H1 (cell line): ENCODE data around the gene TSHZ2. TPM values are rescaled to one million over a fixed set of nuclear protein-coding genes. Genes with fewer than 3 reads are reported as not detected.

ENCODE experiments used
- CTCF ChIA-PET: fragments of 300-600 bp; sonication (Branson Sonifier 250); formaldehyde crosslinking; loops from one replicate; lab custom pipeline; 2021; ENCODE audit not compliant: partially characterized antibody; lab: Charles Lee
- POLR2A ChIA-PET: fragments of 300-600 bp; sonication (Branson Sonifier 250); formaldehyde crosslinking; loops from one replicate; lab custom pipeline; 2021; ENCODE audit warnings: inconsistent platforms; ENCODE audit not compliant: partially characterized antibody; lab: Charles Lee
- DNase-seq, 2 experiments: peaks; one replicate each; pipeline versions ENCODE4 v3.0.0 to v3.0.0-alpha.2; 2010 to 2022; ENCODE audit warnings: low spot score in 2 of 2, low read depth in 1 of 2, mixed read lengths in 1 of 2
- FAIRE-seq: peaks from 2 replicates; lab custom pipeline; 2011; peaks lifted over from hg19 to GRCh38; lab: Jason Lieb, UNC
- H2AFZ ChIP-seq: 2 replicates; pipeline ENCODE4 v1.8.1; 2012; ENCODE audit warnings: low read length, inconsistent platforms
- H2AK5ac ChIP-seq: 2 replicates; pipeline ENCODE4 v1.6.1; 2013; ENCODE audit warnings: low read depth, low read length
- H2BK120ac ChIP-seq: replicated peaks from 2 replicates; pipeline ENCODE3; 2013; ENCODE audit warnings: low read depth, low read length, inconsistent platforms
- H2BK12ac ChIP-seq: 2 replicates; pipeline ENCODE4 v1.6.1; 2013; ENCODE audit warnings: low read depth, low read length
- H2BK15ac ChIP-seq: 2 replicates; pipeline ENCODE4 v1.6.1; 2013; ENCODE audit warnings: low read length
- H2BK20ac ChIP-seq: 2 replicates; pipeline ENCODE4 v1.6.1; 2013; ENCODE audit warnings: low read length
- H2BK5ac ChIP-seq: 2 replicates; pipeline ENCODE4 v1.6.1; 2013; ENCODE audit warnings: low read depth, low read length
- H3K14ac ChIP-seq: 2 replicates; pipeline ENCODE4 v1.6.1; 2013; ENCODE audit warnings: inconsistent platforms; ENCODE audit not compliant: insufficient read length
- H3K18ac ChIP-seq: 2 replicates; pipeline ENCODE4 v1.6.1; 2013; ENCODE audit warnings: low read length; ENCODE audit errors: extremely low read depth
- H3K23ac ChIP-seq: 2 replicates; pipeline ENCODE4 v1.6.1; 2013; ENCODE audit warnings: inconsistent platforms; ENCODE audit not compliant: insufficient read length
- H3K23me2 ChIP-seq: 2 replicates; pipeline ENCODE4 v1.6.1; 2013; ENCODE audit warnings: low read depth, low read length
- H3K27ac ChIP-seq: 2 replicates; pipeline ENCODE4 v1.6.1; 2011; ENCODE audit warnings: low read depth, low read length, inconsistent platforms
- H3K27me3 ChIP-seq, 4 experiments: replicated peaks in 1 of 4; 1 replicate in 1 of 4; 2 replicates in 3 of 4; pipeline versions ENCODE4 v1.6.1 to v1.8.1; 2011 to 2013; ENCODE audit warnings: low read length in 3 of 4, mild to moderate bottlenecking in 3 of 4, inconsistent platforms in 2 of 4, mixed read lengths in 2 of 4, moderate library complexity in 1 of 4; ENCODE audit not compliant: control insufficient read depth in 3 of 4, insufficient read depth in 3 of 4; ENCODE audit errors: extremely low read depth in 1 of 4
- H3K36me3 ChIP-seq, 4 experiments: 2 replicates each; pipeline versions ENCODE4 v1.6.1 to v1.8.1; 2011 to 2013; ENCODE audit warnings: mild to moderate bottlenecking in 4 of 4, low read length in 3 of 4, moderate library complexity in 2 of 4, control low read depth in 1 of 4, inconsistent platforms in 1 of 4; ENCODE audit not compliant: insufficient read depth in 4 of 4, control insufficient read depth in 2 of 4
- H3K4ac ChIP-seq: replicated peaks from 2 replicates; pipeline ENCODE3; 2013; ENCODE audit warnings: low read length, low read depth, mixed read lengths, inconsistent platforms; ENCODE audit not compliant: insufficient read length
- H3K4me1 ChIP-seq, 4 experiments: replicated peaks in 1 of 4; 1 replicate in 1 of 4; 2 replicates in 3 of 4; pipeline versions ENCODE4 v1.6.1 to v1.8.1; 2011 to 2013; ENCODE audit warnings: low read length in 3 of 4, inconsistent platforms in 2 of 4, mixed read lengths in 1 of 4; ENCODE audit not compliant: insufficient read depth in 4 of 4, control insufficient read depth in 3 of 4
- H3K4me2 ChIP-seq, 2 experiments: 2 replicates each; pipeline versions ENCODE4 v1.6.1 to v1.8.1; 2011 to 2013; ENCODE audit warnings: low read depth in 2 of 2, low read length in 2 of 2, control low read depth in 1 of 2, inconsistent platforms in 1 of 2, mild to moderate bottlenecking in 1 of 2; ENCODE audit not compliant: insufficient read depth in 1 of 2
- H3K4me3 ChIP-seq, 4 experiments: fragments of 200-600, 300-600 bp in 1 of 4; sonication (generic), shearing (Covaris generic), sonication (Bioruptor Twin) in 1 of 4; 2 replicates each; pipeline versions ENCODE4 v1.5.1 to v1.8.1; 2011 to 2016; ENCODE audit warnings: low read length in 4 of 4, low read depth in 3 of 4, control low read depth in 2 of 4, inconsistent platforms in 2 of 4, mild to moderate bottlenecking in 2 of 4, mixed read lengths in 1 of 4, moderate library complexity in 1 of 4; ENCODE audit not compliant: insufficient read depth in 2 of 4; ENCODE audit errors: extremely low read depth in 1 of 4
- H3K56ac ChIP-seq: replicated peaks from 2 replicates; pipeline ENCODE3; 2013; ENCODE audit warnings: low read depth, mild to moderate bottlenecking, mixed read lengths, low read length, inconsistent platforms; ENCODE audit not compliant: insufficient read length
- H3K79me1 ChIP-seq: 2 replicates; pipeline ENCODE4 v1.6.1; 2013; ENCODE audit warnings: low read depth, low read length, control low read depth
- H3K79me2 ChIP-seq, 2 experiments: 2 replicates each; pipeline versions ENCODE4 v1.6.1 to v1.8.1; 2012 to 2013; ENCODE audit warnings: low read length in 2 of 2, mild to moderate bottlenecking in 2 of 2, inconsistent platforms in 1 of 2; ENCODE audit not compliant: insufficient read depth in 2 of 2, control insufficient read depth in 1 of 2
- H3K9ac ChIP-seq, 4 experiments: replicated peaks in 1 of 4; 1 replicate in 1 of 4; 2 replicates in 3 of 4; pipeline versions ENCODE4 v1.6.1 to v1.8.1; 2011 to 2013; ENCODE audit warnings: low read depth in 3 of 4, low read length in 3 of 4, control low read depth in 2 of 4, mild to moderate bottlenecking in 2 of 4, moderate library complexity in 2 of 4, inconsistent platforms in 1 of 4; ENCODE audit errors: extremely low read depth in 1 of 4
- H3K9me3 ChIP-seq, 2 experiments: 2 replicates each; pipeline versions ENCODE4 v1.6.1 to v1.8.1; 2012 to 2013; ENCODE audit warnings: mild to moderate bottlenecking in 2 of 2, moderate library complexity in 2 of 2, control low read depth in 1 of 2, inconsistent platforms in 1 of 2, low read depth in 1 of 2, low read length in 1 of 2, mixed read lengths in 1 of 2; ENCODE audit not compliant: insufficient read depth in 2 of 2
- H4K20me1 ChIP-seq, 2 experiments: replicated peaks in 1 of 2; 2 replicates each; pipeline versions ENCODE3 to v1.8.1; 2011 to 2013; ENCODE audit warnings: inconsistent platforms in 2 of 2, low read length in 2 of 2, mild to moderate bottlenecking in 1 of 2; ENCODE audit not compliant: insufficient read depth in 2 of 2, control insufficient read depth in 1 of 2
- H4K5ac ChIP-seq: 2 replicates; pipeline ENCODE4 v1.6.1; 2013; ENCODE audit warnings: low read length, low read depth, mixed read lengths, inconsistent platforms; ENCODE audit not compliant: insufficient read length
- H4K8ac ChIP-seq: 2 replicates; pipeline ENCODE4 v1.8.0; 2013; ENCODE audit warnings: mild to moderate bottlenecking, moderate library complexity, low read length, inconsistent platforms; ENCODE audit not compliant: insufficient read depth; ENCODE audit errors: extremely low read depth
- H4K91ac ChIP-seq: replicated peaks from 2 replicates; pipeline ENCODE3; 2013; ENCODE audit warnings: low read length, mixed read lengths, inconsistent platforms; ENCODE audit not compliant: insufficient read length
- E2F6 ChIP-seq: IDR thresholded peaks from 2 replicates; pipeline ENCODE4 v1.6.1; 2012; ENCODE audit warnings: inconsistent platforms
- PHF8 ChIP-seq: fragments of 200-600 bp; sonication (generic); conservative IDR thresholded peaks from 2 replicates; pipeline ENCODE4 v1.7.1; 2012; ENCODE audit warnings: low read depth, mild to moderate bottlenecking, inconsistent platforms, low read length, moderate library complexity
- SIX5 ChIP-seq: IDR thresholded peaks from 2 replicates; pipeline ENCODE4 v1.6.1; 2011; ENCODE audit warnings: mild to moderate bottlenecking, low read depth, low read length
- SP2 ChIP-seq: IDR thresholded peaks from 2 replicates; pipeline ENCODE4 v1.6.1; 2012; ENCODE audit warnings: mild to moderate bottlenecking, low read length, inconsistent platforms
- WGBS, 2 experiments: shearing (Covaris generic) in 1 of 2; methylation state at CpG; one replicate each; pipeline versions ENCODE4 v1.1.6 to v1.1.7; 2013 to 2015; ENCODE audit warnings: low lambda C conversion rate in 2 of 2, mixed read lengths in 2 of 2, inconsistent platforms in 1 of 2, low coverage in 1 of 2, missing lambda C conversion rate in 1 of 2; ENCODE audit not compliant: insufficient replicate concordance in 2 of 2, insufficient coverage in 1 of 2, insufficient read length in 1 of 2; ENCODE audit errors: extremely low coverage in 1 of 2, missing lambda C conversion rate in 1 of 2; 5-methylcytosine and 5-hydroxymethylcytosine counted together
- polyA plus RNA-seq, 7 experiments: library from polyadenylated mRNA; depleted of rRNA in 3 of 7; stranded (reverse) in 5 of 7; unstranded in 2 of 7; fragments of >200 nt in 5 of 7; fragments of 200-250 nt in 2 of 7; gene quantifications; 1 replicate in 5 of 7; 2 replicates in 1 of 7; 4 replicates in 1 of 7; pipeline versions ENCODE4 v1.2.1 to v1.2.3, GENCODE V29; 2011 to 2013; ENCODE audit warnings: missing spikeins in 2 of 7, mixed read lengths in 2 of 7
- total RNA-seq: library from RNA; stranded (reverse); fragmentation: NEBNext Ultra II Directional; extraction: Animal tissue kit (Norgen Biotek cat#: 25700); gene quantifications from 2 replicates; pipeline ENCODE4 v1.2.1, GENCODE V29; 2021

The TSHZ2 gene
- total and polyA plus RNA-seq, 2 of the 8 experiments (the other 6 are each of a cell fraction or from before 2014, with no cell fraction given): 0.14 to 0.30 TPM

DNA sequence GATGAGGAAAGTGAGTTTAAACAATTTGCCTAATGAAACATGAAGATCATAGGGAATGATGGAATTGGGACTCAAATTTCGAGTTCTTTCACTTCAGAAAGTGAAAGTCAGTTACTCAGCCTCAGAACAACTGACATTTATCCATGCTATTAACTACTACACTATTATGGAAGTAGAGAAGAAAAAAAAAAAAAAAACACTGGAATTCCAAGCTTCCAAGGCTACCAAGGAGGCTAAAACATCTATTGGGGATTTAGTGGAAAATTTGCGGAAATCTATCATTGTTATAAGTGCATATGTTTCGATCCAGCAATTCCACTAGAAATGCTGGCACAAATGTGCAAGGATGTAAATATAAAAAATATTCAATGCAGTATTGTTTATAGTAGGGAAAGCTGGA lies 70.4 kb downstream of the TSHZ2 start:
- Histone ChIP-seq H2AFZ (no peak overlapping the region), H3K36me3 (no peaks in the 10 kb centered on the region), H3K27me3 (no peaks in the 10 kb centered on the region), H3K23me2 (no peaks in the 10 kb centered on the region), H3K4me2 (no peak overlapping the region), H2BK12ac (no peak overlapping the region), H3K79me2 (no peaks in the 10 kb centered on the region), H3K4me3 (no peak overlapping the region), H2AK5ac (no peak overlapping the region), H3K56ac (no peak overlapping the region), H4K8ac (no peak overlapping the region), H3K79me1 (no peaks in the 10 kb centered on the region), H2BK120ac (no peak overlapping the region), H4K91ac (no peak overlapping the region), H3K4me1 (no peaks in the 10 kb centered on the region), H4K20me1 (no peaks in the 10 kb centered on the region), H2BK15ac (no peak overlapping the region), H3K9me3 (0 out of 4 replicates have a peak, but pooled peaks cover 0 to 2% of the 10 kb centered on the region in 2 experiments), H3K4ac (no peak overlapping the region), H3K23ac (no peak overlapping the region), H3K14ac (no peak overlapping the region), H3K27ac (no peak overlapping the region), H3K18ac (no peak overlapping the region), H2BK5ac (no peak overlapping the region), H4K5ac (no peak overlapping the region), H3K9ac (no peak overlapping the region), H2BK20ac (no peak overlapping the region)
- 95% methylated on average over 3 of the region's 3 CpGs; no CpG with 5 or more reads in 1 of the 2 experiments for WGBS, 2 experiments
- DNase-seq (no peak), FAIRE-seq (no peak)
- TF ChIP-seq PHF8: no peak
- TF ChIP-seq SIX5: no peak
- TF ChIP-seq E2F6: no peak
- no peak for TF ChIP-seq SP2
- POLR2A ChIA-PET: no interaction called here
- CTCF ChIA-PET: no interaction called here
